HG03095 (cell line): ENCODE data around the gene GAPVD1.

ENCODE experiments used
- ATAC-seq: cut with Tn5 transposase; IDR thresholded peaks from one replicate; pipeline ENCODE4 v1.9.1; 2021; ENCODE audit warnings: moderate library complexity; ENCODE audit not compliant: unreplicated experiment

The GAPVD1 gene

GRCh38 chr9:125400725-125401716 is 139.4 kb downstream of the GAPVD1 start:
- no peak for ATAC-seq

DNA sequence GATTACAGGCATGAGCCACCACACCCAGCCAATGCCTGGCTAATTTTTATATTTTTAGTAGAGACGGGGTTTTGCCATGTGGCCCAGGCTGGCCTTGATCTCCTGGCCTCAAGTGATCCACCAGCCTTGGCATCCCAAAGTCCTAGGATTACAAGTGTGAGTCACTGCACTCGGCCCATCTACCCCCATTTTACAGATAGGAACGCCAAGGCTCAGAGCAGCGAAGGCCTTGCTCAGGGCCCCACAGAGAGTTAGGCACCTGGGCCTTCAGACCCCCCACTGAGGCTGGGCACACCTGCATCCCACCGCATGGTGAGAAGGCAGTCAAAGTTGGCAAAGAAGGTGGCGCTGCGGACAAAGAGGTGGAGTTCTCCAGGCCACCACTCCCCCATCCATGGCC is 143.1 kb downstream of the GAPVD1 start:
- no peak for ATAC-seq

DNA sequence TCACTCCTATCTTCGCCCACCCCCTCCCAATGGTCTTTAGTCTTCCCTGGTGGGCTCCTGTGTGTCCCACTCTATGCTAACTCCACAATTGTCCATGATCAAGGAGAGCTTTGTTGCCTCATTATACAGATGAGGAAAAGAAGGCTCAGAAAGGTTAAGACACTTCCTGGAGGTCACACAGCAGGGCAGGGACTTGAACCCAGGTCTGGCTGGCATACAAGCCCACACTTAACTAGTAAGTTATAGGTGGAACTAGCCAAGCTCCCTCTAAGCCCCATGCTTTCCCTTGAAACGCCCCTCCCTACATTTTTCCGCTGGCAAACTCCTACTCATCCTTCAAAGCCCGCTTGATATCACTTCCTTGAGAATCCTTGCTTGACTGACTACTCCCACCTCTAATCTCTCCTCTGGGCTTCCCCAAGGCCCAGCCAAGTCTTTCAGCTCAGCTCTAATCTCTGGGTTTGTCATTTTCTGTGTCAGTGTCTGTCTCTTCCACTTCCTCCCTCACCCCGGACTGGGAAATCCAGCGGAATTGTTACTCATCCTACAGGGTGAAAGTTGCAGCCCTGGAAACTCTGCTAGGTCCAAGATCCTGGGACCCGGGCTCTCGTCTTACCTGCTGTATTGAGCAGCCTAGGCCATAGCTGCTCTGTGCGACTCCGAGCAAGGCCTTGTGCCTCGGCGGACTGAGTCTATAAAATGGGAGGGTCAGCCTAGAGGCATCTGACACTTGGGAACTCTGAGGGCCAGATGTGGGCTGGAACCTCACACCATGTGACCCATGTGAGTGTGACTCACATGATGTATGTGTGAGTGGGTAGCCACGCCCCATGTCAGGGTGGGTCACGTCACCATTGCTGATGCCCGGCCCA is 144.5 kb downstream of the GAPVD1 start:
- no peak for ATAC-seq

GRCh38 chr9:125406810-125407087 is 145.1 kb downstream of the GAPVD1 start:
- ATAC-seq, result no peak

- ATAC-seq, result no peak
These were observed 145.9 kb downstream of the GAPVD1 start for GRCh38 chr9:125407432-125407973.

DNA sequence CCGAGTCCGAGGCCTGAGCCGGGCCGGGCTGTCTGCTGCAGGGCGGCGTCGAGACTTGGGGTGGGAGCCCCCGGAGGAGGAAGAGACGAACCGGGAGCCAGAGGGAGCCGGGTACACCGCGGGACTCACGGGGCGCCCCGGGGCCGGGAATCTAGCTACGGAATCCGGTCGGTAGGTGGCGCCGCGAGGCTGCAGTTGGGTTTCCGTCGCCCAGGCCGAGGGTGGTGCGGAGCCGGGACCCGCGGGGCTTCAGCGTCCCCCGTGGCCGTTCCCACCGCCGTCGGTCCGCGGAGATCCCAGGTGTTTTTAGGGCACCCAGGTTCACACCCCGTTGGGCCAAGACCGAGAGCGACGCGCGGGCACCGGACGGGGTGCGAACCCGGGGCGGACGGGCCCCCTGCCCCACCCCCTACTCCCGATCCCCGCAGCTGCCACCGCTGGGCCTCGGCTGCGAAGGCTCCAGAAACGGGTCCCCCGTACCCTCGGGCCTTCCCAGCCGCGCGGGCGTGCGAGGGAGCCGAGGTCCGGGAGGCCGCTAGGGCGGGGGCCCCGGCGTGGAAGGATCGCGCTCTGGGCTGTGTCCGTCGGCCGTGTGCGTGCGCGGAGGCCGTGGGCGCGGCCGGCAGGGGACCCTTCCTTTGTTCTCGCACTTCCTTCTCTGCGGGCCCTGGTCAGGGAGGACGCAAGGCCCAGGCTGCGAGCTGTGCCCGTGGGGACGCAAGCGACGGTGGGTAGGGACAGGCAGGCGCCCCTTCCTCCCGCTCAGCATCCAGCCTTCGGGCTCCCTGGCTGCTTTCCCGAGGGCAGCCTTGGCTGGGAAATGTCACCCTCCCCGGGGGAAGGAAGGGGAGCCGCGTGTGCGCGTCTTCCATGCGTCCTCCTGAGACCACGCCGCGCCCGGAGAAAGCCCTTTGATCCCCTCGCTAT is 146.6 kb downstream of the GAPVD1 start:
- no peak for ATAC-seq

DNA sequence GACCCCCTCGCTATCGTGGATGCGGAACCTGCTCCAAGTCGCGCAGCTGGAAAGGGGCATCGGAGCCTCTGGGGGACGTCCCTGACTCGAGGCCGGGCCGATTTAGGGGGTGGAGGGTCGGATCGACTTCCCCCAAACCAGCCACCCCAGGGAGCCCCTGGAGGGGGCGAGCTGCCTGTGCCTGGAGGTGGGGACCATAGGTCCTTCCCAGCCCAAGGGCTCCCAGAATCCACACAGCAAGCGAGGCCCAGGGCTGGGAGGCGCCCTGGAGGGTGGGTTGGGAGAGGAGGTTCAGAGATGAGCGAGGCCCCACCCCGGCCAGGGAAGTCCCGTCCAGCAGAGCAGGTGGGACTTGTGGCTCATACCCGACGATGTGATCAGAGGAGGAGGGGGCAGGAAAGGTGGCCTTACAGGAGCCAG is 147.6 kb downstream of the GAPVD1 start:
- ATAC-seq, result no peak

- no peak for ATAC-seq
These were observed 148.3 kb downstream of the GAPVD1 start for GRCh38 chr9:125409637-125410521.

GRCh38 chr9:125410522-125410894 is 148.9 kb downstream of the GAPVD1 start:
- ATAC-seq, result no peak

DNA sequence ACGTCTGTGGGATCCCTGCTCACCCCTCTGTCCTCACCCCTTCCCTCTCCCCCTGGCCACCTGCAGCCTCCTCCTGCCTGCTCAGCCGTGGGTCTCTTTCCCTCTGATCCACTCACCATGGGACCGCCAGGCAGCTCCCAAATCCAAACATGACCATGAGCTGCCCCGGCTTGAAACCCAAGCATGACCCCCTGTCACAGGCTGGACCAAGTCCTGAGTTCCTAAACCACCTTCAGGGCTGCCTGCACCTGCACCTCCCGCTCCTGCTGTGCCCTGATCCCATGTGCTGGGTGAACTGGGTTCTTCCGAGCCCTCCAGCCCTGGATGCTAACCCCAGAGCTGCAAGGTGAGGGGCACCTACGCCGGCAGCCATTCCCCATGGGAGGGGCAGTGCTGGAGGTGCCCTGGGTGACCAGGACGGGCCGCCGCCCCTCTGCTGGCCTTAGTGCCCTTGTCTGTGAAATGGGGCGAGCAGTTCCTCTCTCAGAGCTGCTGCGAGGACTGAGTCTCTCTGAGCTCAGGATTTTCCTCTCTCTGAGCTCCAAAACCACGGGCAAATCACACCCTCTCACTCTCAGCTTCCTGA is 149.6 kb downstream of the GAPVD1 start:
- no peak for ATAC-seq

DNA sequence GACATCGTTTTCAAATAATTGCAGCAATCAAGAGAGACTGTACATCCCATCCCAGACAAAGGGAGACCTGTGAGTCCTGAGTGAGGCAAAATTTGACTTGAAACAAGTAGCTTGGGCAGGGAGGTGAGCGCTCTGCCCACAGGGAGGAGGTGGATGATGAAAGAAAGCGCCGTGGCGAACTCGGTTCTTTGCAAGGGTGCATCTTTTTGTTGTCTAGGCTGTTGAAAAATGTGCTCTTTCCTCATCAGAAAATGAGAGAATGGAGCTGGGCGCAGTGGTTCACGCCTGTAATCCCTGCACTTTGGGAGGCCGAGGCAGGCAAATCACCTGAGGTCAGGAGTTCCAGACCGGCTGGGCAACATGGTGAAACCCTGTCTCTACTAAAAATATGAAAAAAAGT is 150.5 kb downstream of the GAPVD1 start:
- ATAC-seq, result no peak

GRCh38 chr9:125413579-125413978 is 152.0 kb downstream of the GAPVD1 start:
- ATAC-seq, result no peak

GRCh38 chr9:125415583-125416460 is 154.2 kb downstream of the GAPVD1 start:
- no peak for ATAC-seq

- ATAC-seq, result no peak
These were observed 154.9 kb downstream of the GAPVD1 start for GRCh38 chr9:125416517-125416916.
